ENCODE data around the gene CLEC20A. TPM values are rescaled to one million over a fixed set of nuclear protein-coding genes. Genes with fewer than 3 reads are reported as not detected.

Gene CLEC20A
- total RNA-seq, 1 donor from 2014 or later, result not detected

DNA sequence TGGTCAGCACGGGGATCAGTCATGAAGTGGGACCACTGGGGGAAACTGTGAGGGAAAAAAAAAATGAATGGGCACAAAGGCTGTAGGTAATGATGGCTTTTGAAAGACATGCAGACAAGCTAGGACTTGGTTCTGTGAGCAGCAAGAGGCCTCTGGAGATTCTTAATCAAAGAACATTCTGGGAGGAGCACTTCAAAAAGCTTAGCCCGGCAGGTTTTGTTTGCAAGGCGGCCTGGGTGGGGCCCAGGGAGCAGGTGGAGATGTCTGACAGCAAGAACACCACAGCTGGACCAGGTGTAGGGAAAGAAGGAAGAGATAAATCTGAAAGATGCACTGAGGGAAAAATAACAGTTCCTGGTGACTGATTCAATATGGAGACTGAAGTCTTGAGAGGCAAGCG is 22.1 kb upstream of the CLEC20A start:
- peaks cover 4% of the 10 kb centered on the region for H3K9me3 Mint-ChIP-seq
- H3K27ac Mint-ChIP-seq, result no peak overlapping the region
- H3K4me3 Mint-ChIP-seq, result no peak overlapping the region
- DNase-seq (ENCODE audit: extremely low spot score, unreplicated experiment), result no peak
- no peaks in the 10 kb centered on the region for H3K36me3 Mint-ChIP-seq
- H3K4me1 Mint-ChIP-seq (ENCODE audit: unreplicated experiment), result peaks cover 4% of the 10 kb centered on the region
- no peaks in the 10 kb centered on the region for H3K27me3 Mint-ChIP-seq
- TF ChIP-seq, protein P1, sequence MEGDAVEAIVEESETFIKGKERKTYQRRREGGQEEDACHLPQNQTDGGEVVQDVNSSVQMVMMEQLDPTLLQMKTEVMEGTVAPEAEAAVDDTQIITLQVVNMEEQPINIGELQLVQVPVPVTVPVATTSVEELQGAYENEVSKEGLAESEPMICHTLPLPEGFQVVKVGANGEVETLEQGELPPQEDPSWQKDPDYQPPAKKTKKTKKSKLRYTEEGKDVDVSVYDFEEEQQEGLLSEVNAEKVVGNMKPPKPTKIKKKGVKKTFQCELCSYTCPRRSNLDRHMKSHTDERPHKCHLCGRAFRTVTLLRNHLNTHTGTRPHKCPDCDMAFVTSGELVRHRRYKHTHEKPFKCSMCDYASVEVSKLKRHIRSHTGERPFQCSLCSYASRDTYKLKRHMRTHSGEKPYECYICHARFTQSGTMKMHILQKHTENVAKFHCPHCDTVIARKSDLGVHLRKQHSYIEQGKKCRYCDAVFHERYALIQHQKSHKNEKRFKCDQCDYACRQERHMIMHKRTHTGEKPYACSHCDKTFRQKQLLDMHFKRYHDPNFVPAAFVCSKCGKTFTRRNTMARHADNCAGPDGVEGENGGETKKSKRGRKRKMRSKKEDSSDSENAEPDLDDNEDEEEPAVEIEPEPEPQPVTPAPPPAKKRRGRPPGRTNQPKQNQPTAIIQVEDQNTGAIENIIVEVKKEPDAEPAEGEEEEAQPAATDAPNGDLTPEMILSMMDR (conservative IDR thresholded peaks at IDR 0.05), result no peak

DNA sequence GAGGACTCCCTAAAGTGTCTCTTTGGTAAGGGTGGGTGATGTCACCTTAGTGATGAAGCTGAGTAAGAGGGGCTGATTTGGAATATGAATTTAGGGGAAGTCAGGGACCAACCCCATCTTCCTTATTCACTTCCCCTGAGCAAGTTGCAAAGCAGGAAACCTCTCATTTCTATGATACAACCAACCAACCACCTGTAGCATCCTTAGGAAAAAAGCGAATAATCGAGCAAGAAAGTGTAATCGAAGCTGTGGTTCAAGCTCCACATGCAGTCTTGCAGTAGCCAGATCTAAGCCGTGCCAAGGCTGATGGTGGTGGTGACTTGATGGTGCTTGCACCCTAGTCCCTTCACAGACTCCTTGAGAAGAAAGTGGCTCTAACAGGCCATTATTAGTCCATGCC is 19.3 kb upstream of the CLEC20A start:
- Mint-ChIP-seq H3K4me3 (no peak overlapping the region), H3K4me1 (ENCODE audit: unreplicated experiment) (peaks cover 4% of the 10 kb centered on the region)
- no peak for DNase-seq (ENCODE audit: extremely low spot score, unreplicated experiment)

DNA sequence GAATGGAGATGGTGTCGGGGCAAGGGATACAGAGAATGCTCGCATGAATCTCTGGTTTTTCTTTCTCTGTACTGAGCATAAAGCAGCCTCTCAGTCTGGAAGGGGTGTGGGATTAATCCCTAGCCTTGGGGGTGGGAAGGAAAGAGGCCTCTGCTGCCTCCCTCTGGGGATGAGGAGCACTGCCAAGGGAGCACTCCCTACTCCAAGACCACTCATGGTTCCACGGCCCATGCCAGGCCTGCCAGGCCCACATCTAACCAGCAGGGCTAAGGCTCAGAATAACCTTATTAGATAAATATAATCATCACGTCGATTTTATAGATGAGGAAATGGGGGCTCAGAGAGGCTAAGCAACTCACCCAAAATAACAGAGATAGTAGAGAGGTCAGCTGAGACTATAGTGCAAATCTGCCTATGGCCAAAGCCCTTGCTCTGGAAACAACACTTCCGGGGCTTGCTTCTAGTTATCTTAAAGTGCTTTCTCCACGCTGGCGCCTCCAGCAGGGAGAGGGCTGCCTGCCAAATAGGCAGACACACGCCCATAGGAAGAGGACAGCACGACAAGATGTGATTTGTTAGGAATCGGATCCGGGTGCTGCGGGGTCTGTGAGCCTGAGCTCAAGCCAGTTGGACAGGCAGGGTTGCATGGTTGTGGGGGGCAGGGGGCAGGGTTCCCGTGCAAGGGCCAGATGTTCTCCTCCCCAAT is 16.7 kb upstream of the CLEC20A start:
- no peak for DNase-seq (ENCODE audit: extremely low spot score, unreplicated experiment)
- no peaks in the 10 kb centered on the region for H3K4me1 Mint-ChIP-seq (ENCODE audit: unreplicated experiment)
- H3K4me3 Mint-ChIP-seq, result no peak overlapping the region
- H3K36me3 Mint-ChIP-seq, result no peaks in the 10 kb centered on the region
- H3K27ac Mint-ChIP-seq, result no peak overlapping the region
- no peaks in the 10 kb centered on the region for H3K27me3 Mint-ChIP-seq
- no peaks in the 10 kb centered on the region for H3K9me3 Mint-ChIP-seq
- TF ChIP-seq, protein P1 (conservative IDR thresholded peaks at IDR 0.05), result peak; percentile 32

More for the DNA sequence above, 19.3 kb upstream of the CLEC20A start:
- TF ChIP-seq, protein P1 (conservative IDR thresholded peaks at IDR 0.05), result no peak
- H3K9me3 Mint-ChIP-seq, result peaks cover 4% of the 10 kb centered on the region
- H3K27me3 Mint-ChIP-seq, result no peaks in the 10 kb centered on the region
- no peaks in the 10 kb centered on the region for H3K36me3 Mint-ChIP-seq
- no peak overlapping the region for H3K27ac Mint-ChIP-seq

DNA sequence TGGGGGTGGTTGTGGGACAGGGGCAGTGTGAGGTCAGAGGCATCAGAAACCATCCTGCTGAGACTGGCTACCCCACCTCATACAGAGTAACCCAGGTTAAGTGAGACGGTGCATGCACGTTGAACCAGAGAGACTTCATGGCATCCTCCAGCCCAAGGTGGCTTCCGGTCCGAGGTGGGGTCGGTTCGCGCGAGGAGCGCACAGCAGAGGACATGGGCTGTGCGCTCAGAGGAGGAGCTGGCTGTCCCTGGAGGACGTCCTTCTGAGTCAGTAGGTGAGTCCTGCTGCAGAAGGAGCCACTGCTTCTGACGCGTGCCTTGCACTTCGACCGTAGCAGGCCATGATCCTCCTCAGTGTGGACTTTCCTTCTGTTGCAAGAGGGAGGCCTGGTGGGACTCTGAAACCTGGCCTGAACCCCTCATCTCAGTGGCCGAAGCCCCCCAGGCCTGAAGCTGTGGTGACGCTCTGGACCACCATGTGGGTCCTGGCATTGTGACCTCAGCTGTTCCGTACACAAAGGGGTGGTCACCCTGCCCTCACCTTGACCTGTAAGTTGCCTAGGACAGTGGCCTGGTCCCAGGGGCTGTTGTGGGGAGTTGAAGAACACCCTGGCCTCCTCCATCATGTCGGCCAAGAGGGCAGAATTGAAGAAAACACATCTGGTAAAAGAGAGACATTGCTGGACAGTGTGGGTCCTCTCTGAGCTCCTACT is 16.0 kb upstream of the CLEC20A start, which contains the start of gene TEX35:
Gene TEX35, plus strand, starts transcription at position 544 of the 712 bp plus-strand sequence. Its CDS starts 80 bp downstream, at position 624.
- no peaks in the 10 kb centered on the region for H3K4me1 Mint-ChIP-seq (ENCODE audit: unreplicated experiment)
- H3K27ac Mint-ChIP-seq, result no peak within 1 kb of the TSS
- H3K36me3 Mint-ChIP-seq, result no peaks in the 10 kb centered on the region
- H3K27me3 Mint-ChIP-seq, result no peaks in the 10 kb centered on the region
- H3K4me3 Mint-ChIP-seq, result no peak within 1 kb of the TSS
- DNase-seq (ENCODE audit: extremely low spot score, unreplicated experiment), result no peak
- TF ChIP-seq, protein P1 (conservative IDR thresholded peaks at IDR 0.05), result no peak
- no peaks in the 10 kb centered on the region for H3K9me3 Mint-ChIP-seq

DNA sequence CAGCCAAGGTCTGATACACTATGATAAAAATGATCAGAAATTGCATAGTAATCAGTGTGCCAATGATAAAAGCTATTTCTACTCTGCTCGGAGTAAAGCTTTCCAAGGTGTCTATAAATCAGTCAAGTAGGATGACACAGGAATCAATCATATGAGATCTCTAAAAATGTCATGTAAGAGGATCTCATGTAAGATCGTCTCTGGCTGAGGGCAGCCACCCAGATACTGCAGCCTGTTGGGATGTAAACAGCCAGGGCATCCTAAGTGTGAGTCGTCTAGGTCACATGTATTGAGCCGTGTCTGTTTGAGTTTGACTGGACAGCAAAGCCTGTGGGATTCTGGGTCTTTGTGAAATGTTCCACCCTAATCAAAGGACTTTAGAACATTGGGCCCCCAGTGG is 13.4 kb upstream of the CLEC20A start:
- TF ChIP-seq, protein P1 (conservative IDR thresholded peaks at IDR 0.05), result no peak

More for the DNA sequence above, 13.4 kb upstream of the CLEC20A start:
- Mint-ChIP-seq H3K4me1 (ENCODE audit: unreplicated experiment) (no peaks in the 10 kb centered on the region), H3K27ac (no peak overlapping the region), H3K36me3 (no peaks in the 10 kb centered on the region), H3K9me3 (no peaks in the 10 kb centered on the region), H3K4me3 (no peak overlapping the region), H3K27me3 (no peaks in the 10 kb centered on the region)
- DNase-seq (ENCODE audit: extremely low spot score, unreplicated experiment), result no peak

All from type B pancreatic cell (in vitro differentiated cells).